ENCODE data around the gene TEX2.

TEX2 gene

GRCh38 chr17:64134216-64134970, 128.7 kb downstream of the TEX2 start:
- no peak for DNase-seq

GRCh38 chr17:64133546-64134215, 129.4 kb downstream of the TEX2 start:
- peak; percentile 18 for DNase-seq

GRCh38 chr17:64131606-64132270, 131.3 kb downstream of the TEX2 start:
- no peak for DNase-seq

- DNase-seq: peak; percentile 76
Observed at GRCh38 chr17:64130559-64131001, 132.5 kb downstream of the TEX2 start.

- peak; percentile 90 for DNase-seq
Observed at GRCh38 chr17:64129765-64130558, 133.1 kb downstream of the TEX2 start, which contains the start of gene ERN1. Gene ERN1, minus strand, starts transcription at chr17:64130144. Its CDS starts 115 bp downstream, at chr17:64130029.

GRCh38 chr17:64129515-64129764, 133.6 kb downstream of the TEX2 start:
- no peak for DNase-seq

- no peak for DNase-seq
Observed at GRCh38 chr17:64128787-64129514, 134.1 kb downstream of the TEX2 start.

GRCh38 chr17:64126918-64127317, 136.1 kb downstream of the TEX2 start:
- no peak for DNase-seq

- DNase-seq: no peak
Observed at GRCh38 chr17:64125937-64126336, 137.1 kb downstream of the TEX2 start.

GRCh38 chr17:64124609-64125008, 138.5 kb downstream of the TEX2 start:
- no peak for DNase-seq

GRCh38 chr17:64123114-64123513, 139.9 kb downstream of the TEX2 start:
- no peak for DNase-seq

- DNase-seq: peak; percentile 34
Observed at GRCh38 chr17:64120972-64121786, 141.9 kb downstream of the TEX2 start.

GRCh38 chr17:64120159-64120810, 142.8 kb downstream of the TEX2 start:
- DNase-seq: no peak

GRCh38 chr17:64117981-64118979, 144.8 kb downstream of the TEX2 start:
- DNase-seq: no peak

GRCh38 chr17:64115822-64116534, 147.1 kb downstream of the TEX2 start:
- peak; percentile 32 for DNase-seq

GRCh38 chr17:64115043-64115698, 147.9 kb downstream of the TEX2 start:
- DNase-seq: no peak

GRCh38 chr17:64113006-64113405, 150.1 kb downstream of the TEX2 start:
- DNase-seq: no peak

GRCh38 chr17:64111831-64112230, 151.2 kb downstream of the TEX2 start:
- DNase-seq: no peak
